Esophagus squamous epithelium (tissue), 4 donors: Measurements from ENCODE around the gene USP21.

ENCODE experiments used
- POLR2A ChIP-seq, 4 donors: fragments of 450-650 bp; IDR thresholded peaks; one replicate each; pipeline ENCODE4 v1.6.1; 2017; ENCODE audit warnings: antibody characterized with exemption in 4 of 4, mild to moderate bottlenecking in 4 of 4, moderate library complexity in 3 of 4
- TF ChIP-seq, protein P1 (sequence below), 6 experiments: fragments of 450-650 bp in 4 of 6; fragments of 200-600 bp in 2 of 6; sonication (generic) in 2 of 6; IDR thresholded peaks; one replicate each; pipeline ENCODE4 v1.5.1; 2016 to 2019; ENCODE audit warnings: antibody characterized with exemption in 6 of 6, mild to moderate bottlenecking in 4 of 6, moderate library complexity in 4 of 6

GRCh38 chr1:161215076-161215475, 55.8 kb downstream of the USP21 start, which contains the start of gene FCER1G:
- TF ChIP-seq, protein P1, sequence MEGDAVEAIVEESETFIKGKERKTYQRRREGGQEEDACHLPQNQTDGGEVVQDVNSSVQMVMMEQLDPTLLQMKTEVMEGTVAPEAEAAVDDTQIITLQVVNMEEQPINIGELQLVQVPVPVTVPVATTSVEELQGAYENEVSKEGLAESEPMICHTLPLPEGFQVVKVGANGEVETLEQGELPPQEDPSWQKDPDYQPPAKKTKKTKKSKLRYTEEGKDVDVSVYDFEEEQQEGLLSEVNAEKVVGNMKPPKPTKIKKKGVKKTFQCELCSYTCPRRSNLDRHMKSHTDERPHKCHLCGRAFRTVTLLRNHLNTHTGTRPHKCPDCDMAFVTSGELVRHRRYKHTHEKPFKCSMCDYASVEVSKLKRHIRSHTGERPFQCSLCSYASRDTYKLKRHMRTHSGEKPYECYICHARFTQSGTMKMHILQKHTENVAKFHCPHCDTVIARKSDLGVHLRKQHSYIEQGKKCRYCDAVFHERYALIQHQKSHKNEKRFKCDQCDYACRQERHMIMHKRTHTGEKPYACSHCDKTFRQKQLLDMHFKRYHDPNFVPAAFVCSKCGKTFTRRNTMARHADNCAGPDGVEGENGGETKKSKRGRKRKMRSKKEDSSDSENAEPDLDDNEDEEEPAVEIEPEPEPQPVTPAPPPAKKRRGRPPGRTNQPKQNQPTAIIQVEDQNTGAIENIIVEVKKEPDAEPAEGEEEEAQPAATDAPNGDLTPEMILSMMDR (IDR thresholded peaks at IDR 0.05), result no peak
- peak in 2 of 4 donors; percentile 47 to 68 for TF ChIP-seq POLR2A (IDR thresholded peaks at IDR 0.05)
